ENCODE measurements around the gene OR7G3. TPM values are rescaled to one million over a fixed set of nuclear protein-coding genes. Genes with fewer than 3 reads are reported as not detected.
A peak's percentile ranks its signal among the peaks of the same experiment; 100 is the strongest.

Gene OR7G3
- total and polyA plus RNA-seq, 12 donors = not detected

DNA sequence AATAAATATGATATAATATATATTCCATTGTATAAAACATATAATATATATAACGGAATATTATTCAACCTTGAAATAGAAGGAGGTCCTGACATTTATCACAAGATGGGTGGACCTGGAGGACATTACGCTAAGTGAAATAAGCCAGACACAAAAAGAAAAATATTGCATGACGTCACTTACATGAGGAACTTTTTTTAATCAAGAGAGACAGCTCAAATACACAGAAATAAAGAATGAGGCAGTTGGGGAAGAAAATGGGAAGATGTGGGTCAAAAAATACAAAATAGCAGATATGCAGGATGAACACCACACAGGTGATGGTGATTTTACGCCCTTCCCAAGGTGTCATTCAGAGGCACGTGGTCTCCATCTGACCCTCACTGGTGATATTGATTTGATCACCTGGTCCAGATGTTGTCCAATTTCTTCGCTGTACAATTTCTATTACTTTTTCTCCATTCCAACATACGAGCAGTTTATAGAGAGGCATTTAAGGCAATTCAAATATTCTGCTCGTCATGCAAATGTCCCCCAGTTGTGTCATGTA is 12.9 kb upstream of the OR7G3 start:
- H3K4me1 ChIP-seq (replicated peaks in 1 of 2) = peaks cover 0 to 22% of the 10 kb centered on the region in 2 donors
- peak overlapping the region in 3 of 4 donors; percentile 25 to 94 (median 75) for H3K4me3 ChIP-seq
- H3K27ac ChIP-seq = peak overlapping the region in 4 of 5 donors; percentile 71 to 92 (median 92)
- peaks cover 0 to 3% (median 0%) of the 10 kb centered on the region in 3 donors for H3K9me3 ChIP-seq (replicated peaks in 1 of 3)
- intact Hi-C loops (cut with DNase I) = loop anchor here (10.0 kb wide), 3 partner anchors 485 to 675 kb away; partner anchors contain the start of genes FBXL12 (in 1 of the 2) and ZNF561 (in 1 of the 2)
- no peaks in the 10 kb centered on the region for H3K27me3 ChIP-seq
- no peak for DNase-seq
- 26 to 33% (median 30%) methylated on average over 8 of the region's 8 CpGs for WGBS, 4 donors
- no peaks in the 10 kb centered on the region for H3K36me3 ChIP-seq (replicated peaks in 1 of 2)
- TF ChIP-seq, protein P1, sequence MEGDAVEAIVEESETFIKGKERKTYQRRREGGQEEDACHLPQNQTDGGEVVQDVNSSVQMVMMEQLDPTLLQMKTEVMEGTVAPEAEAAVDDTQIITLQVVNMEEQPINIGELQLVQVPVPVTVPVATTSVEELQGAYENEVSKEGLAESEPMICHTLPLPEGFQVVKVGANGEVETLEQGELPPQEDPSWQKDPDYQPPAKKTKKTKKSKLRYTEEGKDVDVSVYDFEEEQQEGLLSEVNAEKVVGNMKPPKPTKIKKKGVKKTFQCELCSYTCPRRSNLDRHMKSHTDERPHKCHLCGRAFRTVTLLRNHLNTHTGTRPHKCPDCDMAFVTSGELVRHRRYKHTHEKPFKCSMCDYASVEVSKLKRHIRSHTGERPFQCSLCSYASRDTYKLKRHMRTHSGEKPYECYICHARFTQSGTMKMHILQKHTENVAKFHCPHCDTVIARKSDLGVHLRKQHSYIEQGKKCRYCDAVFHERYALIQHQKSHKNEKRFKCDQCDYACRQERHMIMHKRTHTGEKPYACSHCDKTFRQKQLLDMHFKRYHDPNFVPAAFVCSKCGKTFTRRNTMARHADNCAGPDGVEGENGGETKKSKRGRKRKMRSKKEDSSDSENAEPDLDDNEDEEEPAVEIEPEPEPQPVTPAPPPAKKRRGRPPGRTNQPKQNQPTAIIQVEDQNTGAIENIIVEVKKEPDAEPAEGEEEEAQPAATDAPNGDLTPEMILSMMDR (IDR thresholded peaks at IDR 0.05) = no peak
- TF ChIP-seq POLR2A (IDR thresholded peaks at IDR 0.05) = no peak

- Histone ChIP-seq H3K36me3 (replicated peaks in 1 of 2) (no peaks in the 10 kb centered on the region), H3K4me1 (replicated peaks in 1 of 2) (no peaks in the 10 kb centered on the region), H3K9me3 (replicated peaks in 1 of 3) (no peaks in the 10 kb centered on the region), H3K27me3 (peaks cover 10% of the 10 kb centered on the region), H3K27ac (no peak overlapping the region), H3K4me3 (no peak overlapping the region)
- TF ChIP-seq, protein P1 (IDR thresholded peaks at IDR 0.05) = no peak
- TF ChIP-seq POLR2A (IDR thresholded peaks at IDR 0.05) = no peak
- intact Hi-C loops (cut with DNase I) = loop anchor here in 1 of 2 donors (10.0 kb wide), 2 partner anchors 492 to 662 kb away; partner anchors contain the start of gene ZNF561
- 62 to 69% (median 66%) methylated on average over 5 of the region's 5 CpGs for WGBS, 4 donors
- DNase-seq = no peak
These were observed 5.7 kb upstream of the OR7G3 start for GRCh38 chr19:9132422-9132821.

- no peaks in the 10 kb centered on the region for H3K36me3 ChIP-seq (replicated peaks in 1 of 2)
- no peaks in the 10 kb centered on the region for H3K9me3 ChIP-seq (replicated peaks in 1 of 3)
- intact Hi-C loops (cut with DNase I) = loop anchor here in 1 of 2 donors (10.0 kb wide), 2 partner anchors 494 to 664 kb away; partner anchors contain the start of gene ZNF561
- H3K27me3 ChIP-seq = peaks cover 10% of the 10 kb centered on the region
- TF ChIP-seq, protein P1 (IDR thresholded peaks at IDR 0.05) = no peak
- no peak for TF ChIP-seq POLR2A (IDR thresholded peaks at IDR 0.05)
- no peak for DNase-seq
- H3K4me3 ChIP-seq = no peak overlapping the region
- no peak overlapping the region for H3K27ac ChIP-seq
- WGBS, 4 donors = 50 to 81% (median 56%) methylated on average over 1 of the region's 1 CpG
- H3K4me1 ChIP-seq (replicated peaks in 1 of 2) = no peaks in the 10 kb centered on the region
These were observed 4.2 kb upstream of the OR7G3 start for GRCh38 chr19:9130965-9131364.

DNA sequence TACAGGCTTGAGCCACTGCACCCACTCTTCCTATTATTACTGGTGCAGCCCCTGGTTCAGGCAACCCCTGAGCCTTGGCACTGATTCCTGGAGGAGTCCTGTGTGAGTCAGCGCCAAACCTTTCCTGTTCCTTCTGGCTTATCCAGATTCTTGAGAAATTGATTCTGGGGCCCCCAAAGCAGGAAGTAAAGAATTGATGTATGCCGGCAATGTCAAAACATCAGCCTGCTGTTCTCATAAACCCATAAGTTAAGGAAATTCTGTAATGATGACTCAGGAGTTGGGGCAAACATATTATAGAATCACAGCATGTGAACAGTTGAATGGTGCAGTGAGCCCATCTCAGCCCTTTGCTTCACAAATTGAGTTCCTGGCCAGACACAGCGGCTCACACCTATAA is 1.4 kb upstream of the OR7G3 start:
- no peaks in the 10 kb centered on the region for H3K9me3 ChIP-seq (replicated peaks in 1 of 3)
- WGBS, 4 donors = 61 to 77% (median 65%) methylated on average over 3 of the region's 3 CpGs

More for the DNA sequence above, 1.4 kb upstream of the OR7G3 start:
- no peak overlapping the region for H3K27ac ChIP-seq
- no peaks in the 10 kb centered on the region for H3K4me1 ChIP-seq (replicated peaks in 1 of 2)
- no peak overlapping the region for H3K4me3 ChIP-seq
- DNase-seq = no peak
- H3K27me3 ChIP-seq = peaks cover 10% of the 10 kb centered on the region
- no peaks in the 10 kb centered on the region for H3K36me3 ChIP-seq (replicated peaks in 1 of 2)
- TF ChIP-seq, protein P1 (IDR thresholded peaks at IDR 0.05) = no peak
- TF ChIP-seq POLR2A (IDR thresholded peaks at IDR 0.05) = no peak
- intact Hi-C loops (cut with DNase I) = no loop called here

Data from adrenal gland (tissue), 12 donors.